ENCODE data around the gene NTHL1.

The NTHL1 gene

DNA sequence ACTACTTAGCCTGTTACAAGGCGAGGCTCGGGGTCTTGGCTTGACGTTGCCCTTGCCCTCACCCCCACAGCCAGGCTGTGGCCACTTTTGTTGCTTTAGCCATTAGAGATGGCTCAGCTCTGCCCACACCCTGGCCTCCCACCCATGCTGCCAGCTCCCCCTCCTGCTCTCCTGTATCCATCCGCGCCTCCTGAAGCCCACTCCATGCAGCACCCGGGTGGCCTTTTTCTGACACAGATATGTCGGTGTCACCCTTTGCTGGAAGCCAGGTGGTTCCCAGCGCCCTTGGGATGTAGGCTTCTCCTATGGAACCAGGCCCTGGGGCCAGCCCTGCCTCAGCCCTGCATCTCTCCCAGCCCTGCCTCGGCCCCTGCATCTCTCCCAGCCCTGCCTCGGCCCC, 9.8 kb upstream of the NTHL1 start:
- Histone ChIP-seq H3K4me3 (ENCODE audit: low read depth, low read length) (no peak overlapping the region), H3K9me3 (ENCODE audit: control insufficient read depth, insufficient read depth, low read depth, low read length) (no peaks in the 10 kb centered on the region), H3K27ac (ENCODE audit: extremely low read depth, low read depth, low read length) (no peak overlapping the region), H3K36me3 (ENCODE audit: control insufficient read depth in 2 of 2, insufficient read depth in 1 of 2, low read length in 2 of 2) (peaks cover 0 to 80% of the 10 kb centered on the region in 2 experiments; a peak in 2 of 3 replicates), H3K4me1 (ENCODE audit: control insufficient read depth, insufficient read depth, low read length) (no peaks in the 10 kb centered on the region)
- ChIA-PET POLR2A (interaction anchor here (1.0 to 2.0 kb wide), 2 partner anchors 9 to 28 kb away, joined by 3 to 6 read pairs; partner anchors contain the start of genes NTHL1 and TSC2), CTCF (interaction anchor here (0.5 to 1.2 kb wide), 3 partner anchors 16 to 97 kb away, joined by 3 to 10 read pairs (median 3); no protein-coding TSS in a partner anchor)
- TF ChIP-seq ZNF138 (tag by site-specific recombination; IDR thresholded peaks at IDR 0.05; ENCODE audit: borderline replicate concordance) (no peak), EGR2 (tag by site-specific recombination; IDR thresholded peaks at IDR 0.05; ENCODE audit: low read depth) (peak; percentile 66), ZNF544 (tag by site-specific recombination; IDR thresholded peaks at IDR 0.05) (no peak)

DNA sequence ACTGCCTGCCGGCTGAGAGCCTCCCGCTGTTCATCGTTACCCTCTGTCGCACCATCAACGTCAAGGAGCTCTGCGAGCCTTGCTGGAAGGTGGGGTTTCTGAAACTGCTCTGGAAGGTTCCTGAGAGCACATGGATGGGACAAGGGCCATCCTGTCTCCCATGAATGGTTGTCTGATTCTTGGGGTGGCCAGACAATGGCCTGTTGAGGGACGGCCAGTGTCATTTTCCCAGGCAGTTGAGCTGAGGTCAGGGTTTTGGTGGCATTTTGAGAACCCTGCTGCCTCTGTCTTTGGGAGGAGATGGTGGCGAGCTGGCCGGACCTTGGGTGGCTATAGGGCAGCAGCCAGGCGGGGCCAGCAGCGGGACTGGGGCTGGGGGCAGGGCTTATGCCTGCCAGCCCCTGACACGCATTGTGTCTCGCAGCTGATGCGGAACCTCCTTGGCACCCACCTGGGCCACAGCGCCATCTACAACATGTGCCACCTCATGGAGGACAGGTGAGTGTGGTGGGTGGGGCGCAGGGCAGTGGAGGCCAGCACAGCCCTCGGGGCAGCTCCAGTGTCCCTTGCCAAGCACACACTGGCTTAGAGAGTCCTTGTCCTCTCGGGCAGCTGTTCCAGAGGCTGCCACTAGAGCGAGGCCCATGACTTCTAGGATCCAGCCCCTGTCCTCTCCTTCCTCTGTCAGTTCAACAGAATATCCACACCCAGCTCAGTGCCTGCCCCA, 9.2 kb upstream of the NTHL1 start:
- peaks cover 0 to 81% of the 10 kb centered on the region in 2 experiments; a peak in 2 of 3 replicates for H3K36me3 ChIP-seq (ENCODE audit: control insufficient read depth in 2 of 2, insufficient read depth in 1 of 2, low read length in 2 of 2)
- no peaks in the 10 kb centered on the region for H3K4me1 ChIP-seq (ENCODE audit: control insufficient read depth, insufficient read depth, low read length)
- ChIA-PET POLR2A (interaction anchor here (1.0 to 2.0 kb wide), 2 partner anchors 9 to 28 kb away, joined by 3 to 6 read pairs; partner anchors contain the start of genes NTHL1 and TSC2), CTCF (interaction anchor here (0.5 to 1.2 kb wide), 6 partner anchors 16 to 194 kb away, joined by 3 to 10 read pairs (median 4); no protein-coding TSS in a partner anchor)
- no peak overlapping the region for H3K4me3 ChIP-seq (ENCODE audit: low read depth, low read length)
- H3K27ac ChIP-seq (ENCODE audit: extremely low read depth, low read depth, low read length) = no peak overlapping the region
- H3K9me3 ChIP-seq (ENCODE audit: control insufficient read depth, insufficient read depth, low read depth, low read length) = no peaks in the 10 kb centered on the region
- TF ChIP-seq, protein P1, sequence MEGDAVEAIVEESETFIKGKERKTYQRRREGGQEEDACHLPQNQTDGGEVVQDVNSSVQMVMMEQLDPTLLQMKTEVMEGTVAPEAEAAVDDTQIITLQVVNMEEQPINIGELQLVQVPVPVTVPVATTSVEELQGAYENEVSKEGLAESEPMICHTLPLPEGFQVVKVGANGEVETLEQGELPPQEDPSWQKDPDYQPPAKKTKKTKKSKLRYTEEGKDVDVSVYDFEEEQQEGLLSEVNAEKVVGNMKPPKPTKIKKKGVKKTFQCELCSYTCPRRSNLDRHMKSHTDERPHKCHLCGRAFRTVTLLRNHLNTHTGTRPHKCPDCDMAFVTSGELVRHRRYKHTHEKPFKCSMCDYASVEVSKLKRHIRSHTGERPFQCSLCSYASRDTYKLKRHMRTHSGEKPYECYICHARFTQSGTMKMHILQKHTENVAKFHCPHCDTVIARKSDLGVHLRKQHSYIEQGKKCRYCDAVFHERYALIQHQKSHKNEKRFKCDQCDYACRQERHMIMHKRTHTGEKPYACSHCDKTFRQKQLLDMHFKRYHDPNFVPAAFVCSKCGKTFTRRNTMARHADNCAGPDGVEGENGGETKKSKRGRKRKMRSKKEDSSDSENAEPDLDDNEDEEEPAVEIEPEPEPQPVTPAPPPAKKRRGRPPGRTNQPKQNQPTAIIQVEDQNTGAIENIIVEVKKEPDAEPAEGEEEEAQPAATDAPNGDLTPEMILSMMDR (tag by site-specific recombination; IDR thresholded peaks at IDR 0.05) = peak; percentile 56
- TF ChIP-seq ZNF600 (tag by site-specific recombination; IDR thresholded peaks at IDR 0.05) (peak; percentile 21; the same call in 1 of the 2 replicates), GLI2 (tag by site-specific recombination; IDR thresholded peaks at IDR 0.05; ENCODE audit: borderline replicate concordance, low read depth) (no peak)

DNA sequence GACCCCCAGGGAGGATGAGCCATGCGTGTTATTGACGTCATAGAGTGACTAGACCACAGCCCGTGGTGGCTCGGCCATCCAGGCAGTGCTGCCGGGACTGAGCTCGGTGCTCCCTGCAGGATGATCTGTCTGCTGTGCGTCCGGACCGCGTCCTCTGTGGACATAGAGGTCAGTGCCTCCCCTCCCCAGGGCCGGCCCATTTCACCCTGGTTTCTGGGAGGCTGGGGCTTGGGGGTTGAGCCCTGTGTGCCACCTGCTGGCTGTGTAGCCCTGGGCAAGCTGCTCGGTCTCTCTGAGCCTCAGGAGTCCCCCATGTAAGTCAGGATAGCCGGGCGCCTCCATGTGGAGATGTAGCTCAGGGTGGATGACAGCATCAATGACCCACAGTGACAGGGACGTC, 8.4 kb upstream of the NTHL1 start:
- CTCF ChIA-PET = interaction anchor here (1.0 to 1.2 kb wide), 2 partner anchors 33 to 35 kb away, joined by 4 to 10 read pairs; no protein-coding TSS in a partner anchor
- no peak for TF ChIP-seq ZNF23 (tag by site-specific recombination; IDR thresholded peaks at IDR 0.05; ENCODE audit: borderline replicate concordance)
- TF ChIP-seq BCL11A (tag by site-specific recombination; IDR thresholded peaks at IDR 0.05; ENCODE audit: low read depth) = no peak
- TF ChIP-seq ZIC2 (tag by site-specific recombination; IDR thresholded peaks at IDR 0.05) = peak; percentile 49
- TF ChIP-seq ZNF426 (tag by site-specific recombination; IDR thresholded peaks at IDR 0.05) = no peak
- TF ChIP-seq, protein P1 (tag by site-specific recombination; IDR thresholded peaks at IDR 0.05) = peak; percentile 39; the same call in 1 of the 2 replicates
- TF ChIP-seq ZBTB21 (tag by site-specific recombination; IDR thresholded peaks at IDR 0.05) = no peak
- POLR2A ChIA-PET = interaction anchor here (2.0 kb wide), 1 partner anchor 8 kb away, joined by 6 read pairs; the partner anchor contains the start of genes NTHL1 and TSC2
- Histone ChIP-seq H3K9me3 (ENCODE audit: control insufficient read depth, insufficient read depth, low read depth, low read length) (no peaks in the 10 kb centered on the region), H3K36me3 (ENCODE audit: control insufficient read depth in 2 of 2, insufficient read depth in 1 of 2, low read length in 2 of 2) (peaks cover 2 to 86% of the 10 kb centered on the region in 2 experiments; a peak in 2 of 3 replicates), H3K4me1 (ENCODE audit: control insufficient read depth, insufficient read depth, low read length) (no peaks in the 10 kb centered on the region), H3K4me3 (ENCODE audit: low read depth, low read length) (no peak overlapping the region), H3K27ac (ENCODE audit: extremely low read depth, low read depth, low read length) (no peak overlapping the region)
